HCT116 (cell line): Measurements from ENCODE around the gene VARS1. TPM values are rescaled to one million over a fixed set of nuclear protein-coding genes. Genes with fewer than 3 reads are reported as not detected.

Experiments
- ATAC-seq: fragments of 200-7000 bp; cut with Tn5 transposase; 2 replicates; pipeline ENCODE4 v1.9.1; 2020; ENCODE audit warnings: mild to moderate bottlenecking, moderate library complexity
- BruUV-seq: library from RNA; stranded (reverse); fragments of 400-500 nt; replicated peaks from 2 replicates; lab custom pipeline; 2021; lab: Mats Ljungman, UMichigan
- CTCF ChIA-PET: fragments of 300-600 bp; sonication (Branson Sonifier 250); formaldehyde crosslinking; loops from one replicate; lab custom pipeline; 2021; ENCODE audit warnings: antibody characterized with exemption; lab: Charles Lee
- POLR2A ChIA-PET: fragments of 300-600, 350-600 bp; sonication (Branson Sonifier 250); formaldehyde crosslinking; loops from one replicate; lab custom pipeline; 2021; ENCODE audit warnings: antibody characterized with exemption; lab: Charles Lee
- RAD21 ChIA-PET, 2 experiments: fragments of 300-600 bp; sonication (Branson Sonifier 250); formaldehyde crosslinking; loops; one replicate each; lab custom pipeline; 2023; ENCODE audit warnings: low total read pairs in 2 of 2; ENCODE audit not compliant: uncharacterized antibody in 2 of 2, unreplicated experiment in 2 of 2, low non-redundant PET in 1 of 2; lab: Charles Lee
- DNase-seq: peaks from one replicate; pipeline ENCODE4 v3.0.0-alpha.2; 2010; ENCODE audit warnings: low read depth, low spot score
- H2AFZ ChIP-seq: fragments of 200-600 bp; shearing (Covaris generic), sonication (generic); 2 replicates; pipeline ENCODE4 v1.6.1; 2017; ENCODE audit warnings: low read depth, mixed run types, mixed read lengths, antibody characterized with exemption, low read length; ENCODE audit not compliant: poor library complexity, severe bottlenecking
- H3K27ac ChIP-seq: 2 replicates; pipeline ENCODE4 v1.5.1; 2012; ENCODE audit warnings: low read depth, low read length
- H3K27me3 ChIP-seq: fragments of 200-600 bp; sonication (generic); 2 replicates; pipeline ENCODE4 v1.6.1; 2016; ENCODE audit warnings: mixed run types, low read length, mixed read lengths; ENCODE audit not compliant: insufficient read depth
- H3K36me3 ChIP-seq, 2 experiments: fragments of 200-500 bp in 1 of 2; fragments of 200-600 bp in 1 of 2; sonication (Bioruptor generic) in 1 of 2; sonication (generic) in 1 of 2; 2 replicates each; pipeline versions ENCODE4 v1.5.1 to v1.6.1; 2014 to 2016; ENCODE audit warnings: low read length in 2 of 2, inconsistent platforms in 1 of 2, mixed read lengths in 1 of 2, mixed run types in 1 of 2; ENCODE audit not compliant: insufficient read depth in 2 of 2, control insufficient read depth in 1 of 2
- H3K4me1 ChIP-seq, 2 experiments: fragments of 200-600 bp in 1 of 2; sonication (generic) in 1 of 2; 2 replicates each; pipeline versions ENCODE4 v1.5.1 to v1.6.1; 2012 to 2017; ENCODE audit warnings: low read length in 2 of 2, inconsistent platforms in 1 of 2, mild to moderate bottlenecking in 1 of 2, mixed read lengths in 1 of 2, mixed run types in 1 of 2, moderate library complexity in 1 of 2; ENCODE audit not compliant: insufficient read depth in 2 of 2, control insufficient read depth in 1 of 2
- H3K4me2 ChIP-seq: fragments of 200-600 bp; sonication (generic); 2 replicates; pipeline ENCODE4 v1.6.1; 2017; ENCODE audit warnings: mixed run types, low read length, mixed read lengths
- H3K4me3 ChIP-seq, 2 experiments: fragments of 200-600 bp in 1 of 2; sonication (generic) in 1 of 2; replicated peaks in 1 of 2; 2 replicates each; pipeline ENCODE4 v1.5.1; 2011 to 2016; ENCODE audit warnings: low read length in 2 of 2, control low read depth in 1 of 2, low read depth in 1 of 2, mild to moderate bottlenecking in 1 of 2, mixed read lengths in 1 of 2, mixed run types in 1 of 2
- H3K79me2 ChIP-seq: fragments of 200-600 bp; sonication (generic); 2 replicates; pipeline ENCODE4 v1.6.1; 2017; ENCODE audit warnings: mild to moderate bottlenecking, mixed run types, low read length, moderate library complexity, mixed read lengths; ENCODE audit not compliant: insufficient read depth
- H3K9ac ChIP-seq: fragments of 200-600 bp; sonication (generic); 2 replicates; pipeline ENCODE4 v1.6.1; 2016; ENCODE audit warnings: low read length, mixed read lengths
- H3K9me2 ChIP-seq: fragments of 200-600 bp; sonication (generic), shearing (Covaris generic); 2 replicates; pipeline ENCODE4 v1.6.1; 2017; ENCODE audit warnings: mixed run types, mild to moderate bottlenecking, moderate library complexity; ENCODE audit not compliant: insufficient read depth
- H3K9me3 ChIP-seq, 2 experiments: fragments of 200-500 bp in 1 of 2; fragments of 200-600 bp in 1 of 2; sonication (Bioruptor generic) in 1 of 2; sonication (generic) in 1 of 2; 2 replicates each; pipeline ENCODE4 v1.6.1; 2014 to 2017; ENCODE audit warnings: low read length in 2 of 2, mixed read lengths in 2 of 2, inconsistent platforms in 1 of 2, low read depth in 1 of 2, mild to moderate bottlenecking in 1 of 2, mixed run types in 1 of 2, moderate library complexity in 1 of 2; ENCODE audit not compliant: control insufficient read depth in 1 of 2, insufficient read depth in 1 of 2
- H4K20me1 ChIP-seq: fragments of 200-600 bp; sonication (generic), shearing (Covaris generic); 2 replicates; pipeline ENCODE4 v1.6.1; 2017; ENCODE audit warnings: mixed run types, mild to moderate bottlenecking, moderate library complexity; ENCODE audit not compliant: insufficient read depth
- ELF1 ChIP-seq: IDR thresholded peaks from 2 replicates; pipeline ENCODE4 v1.6.1; 2012; ENCODE audit warnings: low read depth, borderline replicate concordance
- EZH2 ChIP-seq: fragments of 200-600 bp; sonication (generic); IDR thresholded peaks from 2 replicates; pipeline ENCODE4 v1.6.1; 2017; ENCODE audit warnings: antibody characterized with exemption, mixed run types
- EZH2phosphoT487 ChIP-seq: fragments of 200-600 bp; IDR thresholded peaks from 2 replicates; pipeline ENCODE4 v1.6.1; 2018; ENCODE audit warnings: antibody characterized with exemption, borderline replicate concordance
- POLR2A ChIP-seq: IDR thresholded peaks from 2 replicates; pipeline ENCODE4 v1.7.0; 2011; ENCODE audit warnings: borderline replicate concordance; ENCODE audit not compliant: insufficient read depth, insufficient read length; ENCODE audit errors: extremely low read depth
- POLR2AphosphoS5 ChIP-seq: IDR thresholded peaks from 2 replicates; pipeline ENCODE4 v1.6.1; 2011; ENCODE audit warnings: mild to moderate bottlenecking, low read depth, low read length, moderate library complexity
- SRF ChIP-seq: IDR thresholded peaks from 2 replicates; pipeline ENCODE4 v1.6.1; 2012; ENCODE audit warnings: low read depth
- TCF7L2 ChIP-seq: IDR thresholded peaks from 2 replicates; pipeline ENCODE4 v1.7.0; 2011; ENCODE audit warnings: borderline replicate concordance, inconsistent platforms; ENCODE audit not compliant: insufficient read depth, insufficient read length; ENCODE audit errors: extremely low read depth
- YY1 ChIP-seq: IDR thresholded peaks from 2 replicates; pipeline ENCODE4 v1.6.1; 2011; ENCODE audit warnings: low read length, low read depth, moderate library complexity, mild to moderate bottlenecking; ENCODE audit not compliant: insufficient replicate concordance; ENCODE audit errors: extremely low read depth
- ZNF274 ChIP-seq: fragments of 200-500 bp; sonication (Bioruptor generic); IDR thresholded peaks from 2 replicates; pipeline ENCODE4 v1.6.1; 2014; ENCODE audit warnings: mild to moderate bottlenecking, low read depth, low read length, inconsistent platforms
- intact Hi-C: fragments of 100-400 bp; cut with micrococcal nuclease; formaldehyde crosslinking; loops from 2 replicates; pipeline ENCODE4 v1.10.0; 2022
- total RNA-seq: library from RNA; stranded (reverse); gene quantifications from one replicate; pipeline ENCODE4 v1.2.1, GENCODE V29; 2021; ENCODE audit not compliant: unreplicated experiment
- TF ChIP-seq, protein P1 (sequence below), 3 experiments: fragments of 200-600 bp in 1 of 3; sonication (generic) in 1 of 3; IDR thresholded peaks in 2 of 3; conservative IDR thresholded peaks in 1 of 3; 2 replicates each; pipeline ENCODE4 v1.5.1; 2012 to 2017; ENCODE audit warnings: low read depth in 2 of 3, low read length in 2 of 3, antibody characterized with exemption in 1 of 3, borderline replicate concordance in 1 of 3, control low read depth in 1 of 3, mild to moderate bottlenecking in 1 of 3, mixed read lengths in 1 of 3, mixed run types in 1 of 3, moderate library complexity in 1 of 3; ENCODE audit not compliant: insufficient read depth in 1 of 3
- TF ChIP-seq, protein P2 (sequence below): IDR thresholded peaks from 2 replicates; pipeline ENCODE4 v1.6.1; 2011; ENCODE audit warnings: mild to moderate bottlenecking, low read length, moderate library complexity; ENCODE audit not compliant: insufficient replicate concordance; ENCODE audit errors: extremely low read depth
- TF ChIP-seq, protein P3 (sequence below): IDR thresholded peaks from 2 replicates; pipeline ENCODE4 v1.6.1; 2012; ENCODE audit warnings: low read depth

Gene VARS1
- total RNA-seq, 1 experiment from 2014 or later = 254 TPM

DNA sequence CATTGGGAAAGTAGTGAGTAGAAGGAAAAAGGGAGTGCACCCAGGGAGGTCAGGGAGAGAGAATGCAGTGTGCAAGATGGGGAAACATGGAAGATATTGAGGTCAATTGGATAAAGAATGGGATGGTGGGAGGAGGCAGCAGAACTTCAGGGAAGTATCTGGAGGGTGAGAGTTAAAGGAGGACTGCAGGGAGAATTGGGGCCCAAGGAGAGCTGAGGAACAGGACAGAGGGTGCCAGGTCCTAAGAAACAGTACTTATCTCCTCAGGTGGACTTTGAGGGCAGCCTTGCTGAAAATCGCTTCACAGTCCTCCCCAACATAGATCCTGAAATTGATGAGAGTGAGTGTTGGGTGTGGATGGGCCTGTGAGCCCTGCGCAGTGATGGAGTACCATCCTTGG lies 37.3 kb downstream of the VARS1 start (continued):
- TF ChIP-seq YY1 (no peak), POLR2A (no peak), ZNF274 (no peak), EZH2phosphoT487 (no peak)
- TF ChIP-seq, all 23 proteins: peak for 0

DNA sequence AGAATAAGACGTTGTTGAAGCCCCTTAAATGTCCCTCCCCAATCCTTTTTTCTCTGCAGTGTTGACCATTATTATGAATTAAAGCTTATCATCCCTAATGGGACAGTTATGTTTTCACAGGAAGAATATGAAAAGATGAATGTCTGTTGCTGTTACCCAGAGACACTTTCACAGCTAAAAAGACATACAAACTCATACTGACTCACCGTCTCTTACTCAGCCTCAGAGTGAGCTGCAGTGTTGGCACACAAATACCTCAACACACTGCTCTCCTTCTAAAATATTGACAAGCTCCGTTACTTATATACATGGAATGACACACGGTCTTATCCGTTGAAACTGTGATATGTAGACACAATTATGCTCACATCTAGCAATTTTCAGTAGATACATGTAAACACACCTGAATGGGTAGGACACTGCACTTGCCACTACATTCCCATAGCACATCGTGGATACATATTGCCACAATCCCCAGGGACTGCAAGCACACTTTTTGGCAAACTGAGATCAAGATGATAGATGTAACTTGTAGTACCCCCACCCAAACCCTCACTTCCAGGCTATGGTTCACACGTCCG lies 42.7 kb downstream of the VARS1 start:
- H3K79me2 ChIP-seq = no peaks in the 10 kb centered on the region
- no peak overlapping the region for H3K4me2 ChIP-seq
- ChIA-PET RAD21 (no interaction called here), CTCF (interaction anchor here (1.0 kb wide), 1 partner anchor 17 kb away, joined by 4 read pairs; no protein-coding TSS in a partner anchor)
- H4K20me1 ChIP-seq = no peaks in the 10 kb centered on the region
- BruUV-seq = no TSS peak
- no peaks in the 10 kb centered on the region for H3K27me3 ChIP-seq
- no peak overlapping the region for H3K27ac ChIP-seq
- no peak overlapping the region for H3K4me3 ChIP-seq
- no peak for TF ChIP-seq TCF7L2
- no peak for TF ChIP-seq EZH2
- TF ChIP-seq, protein P1, sequence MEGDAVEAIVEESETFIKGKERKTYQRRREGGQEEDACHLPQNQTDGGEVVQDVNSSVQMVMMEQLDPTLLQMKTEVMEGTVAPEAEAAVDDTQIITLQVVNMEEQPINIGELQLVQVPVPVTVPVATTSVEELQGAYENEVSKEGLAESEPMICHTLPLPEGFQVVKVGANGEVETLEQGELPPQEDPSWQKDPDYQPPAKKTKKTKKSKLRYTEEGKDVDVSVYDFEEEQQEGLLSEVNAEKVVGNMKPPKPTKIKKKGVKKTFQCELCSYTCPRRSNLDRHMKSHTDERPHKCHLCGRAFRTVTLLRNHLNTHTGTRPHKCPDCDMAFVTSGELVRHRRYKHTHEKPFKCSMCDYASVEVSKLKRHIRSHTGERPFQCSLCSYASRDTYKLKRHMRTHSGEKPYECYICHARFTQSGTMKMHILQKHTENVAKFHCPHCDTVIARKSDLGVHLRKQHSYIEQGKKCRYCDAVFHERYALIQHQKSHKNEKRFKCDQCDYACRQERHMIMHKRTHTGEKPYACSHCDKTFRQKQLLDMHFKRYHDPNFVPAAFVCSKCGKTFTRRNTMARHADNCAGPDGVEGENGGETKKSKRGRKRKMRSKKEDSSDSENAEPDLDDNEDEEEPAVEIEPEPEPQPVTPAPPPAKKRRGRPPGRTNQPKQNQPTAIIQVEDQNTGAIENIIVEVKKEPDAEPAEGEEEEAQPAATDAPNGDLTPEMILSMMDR (IDR thresholded peaks at IDR 0.05 in 2 of 3, conservative IDR thresholded peaks at IDR 0.05 in 1 of 3; ENCODE audit: borderline replicate concordance in 1 of 3, insufficient read depth in 1 of 3, low read depth in 2 of 3, low read length in 2 of 3) = no peak
- TF ChIP-seq, protein P2, sequence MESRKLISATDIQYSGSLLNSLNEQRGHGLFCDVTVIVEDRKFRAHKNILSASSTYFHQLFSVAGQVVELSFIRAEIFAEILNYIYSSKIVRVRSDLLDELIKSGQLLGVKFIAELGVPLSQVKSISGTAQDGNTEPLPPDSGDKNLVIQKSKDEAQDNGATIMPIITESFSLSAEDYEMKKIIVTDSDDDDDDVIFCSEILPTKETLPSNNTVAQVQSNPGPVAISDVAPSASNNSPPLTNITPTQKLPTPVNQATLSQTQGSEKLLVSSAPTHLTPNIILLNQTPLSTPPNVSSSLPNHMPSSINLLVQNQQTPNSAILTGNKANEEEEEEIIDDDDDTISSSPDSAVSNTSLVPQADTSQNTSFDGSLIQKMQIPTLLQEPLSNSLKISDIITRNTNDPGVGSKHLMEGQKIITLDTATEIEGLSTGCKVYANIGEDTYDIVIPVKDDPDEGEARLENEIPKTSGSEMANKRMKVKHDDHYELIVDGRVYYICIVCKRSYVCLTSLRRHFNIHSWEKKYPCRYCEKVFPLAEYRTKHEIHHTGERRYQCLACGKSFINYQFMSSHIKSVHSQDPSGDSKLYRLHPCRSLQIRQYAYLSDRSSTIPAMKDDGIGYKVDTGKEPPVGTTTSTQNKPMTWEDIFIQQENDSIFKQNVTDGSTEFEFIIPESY = no peak
- TF ChIP-seq ELF1 = no peak
- TF ChIP-seq POLR2AphosphoS5 = no peak
- no peak for TF ChIP-seq SRF
- TF ChIP-seq, protein P3, sequence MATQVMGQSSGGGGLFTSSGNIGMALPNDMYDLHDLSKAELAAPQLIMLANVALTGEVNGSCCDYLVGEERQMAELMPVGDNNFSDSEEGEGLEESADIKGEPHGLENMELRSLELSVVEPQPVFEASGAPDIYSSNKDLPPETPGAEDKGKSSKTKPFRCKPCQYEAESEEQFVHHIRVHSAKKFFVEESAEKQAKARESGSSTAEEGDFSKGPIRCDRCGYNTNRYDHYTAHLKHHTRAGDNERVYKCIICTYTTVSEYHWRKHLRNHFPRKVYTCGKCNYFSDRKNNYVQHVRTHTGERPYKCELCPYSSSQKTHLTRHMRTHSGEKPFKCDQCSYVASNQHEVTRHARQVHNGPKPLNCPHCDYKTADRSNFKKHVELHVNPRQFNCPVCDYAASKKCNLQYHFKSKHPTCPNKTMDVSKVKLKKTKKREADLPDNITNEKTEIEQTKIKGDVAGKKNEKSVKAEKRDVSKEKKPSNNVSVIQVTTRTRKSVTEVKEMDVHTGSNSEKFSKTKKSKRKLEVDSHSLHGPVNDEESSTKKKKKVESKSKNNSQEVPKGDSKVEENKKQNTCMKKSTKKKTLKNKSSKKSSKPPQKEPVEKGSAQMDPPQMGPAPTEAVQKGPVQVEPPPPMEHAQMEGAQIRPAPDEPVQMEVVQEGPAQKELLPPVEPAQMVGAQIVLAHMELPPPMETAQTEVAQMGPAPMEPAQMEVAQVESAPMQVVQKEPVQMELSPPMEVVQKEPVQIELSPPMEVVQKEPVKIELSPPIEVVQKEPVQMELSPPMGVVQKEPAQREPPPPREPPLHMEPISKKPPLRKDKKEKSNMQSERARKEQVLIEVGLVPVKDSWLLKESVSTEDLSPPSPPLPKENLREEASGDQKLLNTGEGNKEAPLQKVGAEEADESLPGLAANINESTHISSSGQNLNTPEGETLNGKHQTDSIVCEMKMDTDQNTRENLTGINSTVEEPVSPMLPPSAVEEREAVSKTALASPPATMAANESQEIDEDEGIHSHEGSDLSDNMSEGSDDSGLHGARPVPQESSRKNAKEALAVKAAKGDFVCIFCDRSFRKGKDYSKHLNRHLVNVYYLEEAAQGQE = no peak
- TF ChIP-seq EZH2phosphoT487 = no peak
- TF ChIP-seq, all 23 proteins: peak for 0
- intact Hi-C loops = no loop called here
- H3K36me3 ChIP-seq = peaks cover 2 to 8% of the 10 kb centered on the region in 2 experiments; a peak in 3 of 4 replicates
- POLR2A ChIA-PET = interaction anchor here (1.0 kb wide), 1 partner anchor 16 kb away, joined by 4 read pairs; the partner anchor contains the start of gene CLIC1
- H3K9me2 ChIP-seq = no peaks in the 10 kb centered on the region
- no peaks in the 10 kb centered on the region for H3K9me3 ChIP-seq
- DNase-seq (no peak), ATAC-seq (peak; percentile 48; the same call in 1 of the 2 replicates)
- H3K4me1 ChIP-seq = no peaks in the 10 kb centered on the region
- no peak overlapping the region for H2AFZ ChIP-seq
- no peak overlapping the region for H3K9ac ChIP-seq
